Fibroblast of villous mesenchyme (primary cell): ENCODE data around the gene KDM4C. TPM values are rescaled to one million over a fixed set of nuclear protein-coding genes. Genes with fewer than 3 reads are reported as not detected.

Source experiments
- DNase-seq: peaks from one replicate; pipeline ENCODE4 v3.0.0-alpha.2; 2010; ENCODE audit warnings: low read depth
- H3K4me3 ChIP-seq: 2 replicates; pipeline ENCODE4 v1.5.1; 2011; ENCODE audit warnings: low read depth, mild to moderate bottlenecking, low read length
- total RNA-seq: library from RNA; depleted of rRNA; stranded (reverse); fragments of >200 nt; gene quantifications from 2 replicates; pipeline ENCODE4 v1.2.3, GENCODE V29; 2012
- TF ChIP-seq, protein P1 (sequence below): IDR thresholded peaks from 2 replicates; pipeline ENCODE4 v1.5.1; 2012; ENCODE audit warnings: low read depth, mild to moderate bottlenecking, low read length; ENCODE audit not compliant: insufficient read depth

The KDM4C gene
- total RNA-seq, 1 donor: 31.1 TPM

DNA sequence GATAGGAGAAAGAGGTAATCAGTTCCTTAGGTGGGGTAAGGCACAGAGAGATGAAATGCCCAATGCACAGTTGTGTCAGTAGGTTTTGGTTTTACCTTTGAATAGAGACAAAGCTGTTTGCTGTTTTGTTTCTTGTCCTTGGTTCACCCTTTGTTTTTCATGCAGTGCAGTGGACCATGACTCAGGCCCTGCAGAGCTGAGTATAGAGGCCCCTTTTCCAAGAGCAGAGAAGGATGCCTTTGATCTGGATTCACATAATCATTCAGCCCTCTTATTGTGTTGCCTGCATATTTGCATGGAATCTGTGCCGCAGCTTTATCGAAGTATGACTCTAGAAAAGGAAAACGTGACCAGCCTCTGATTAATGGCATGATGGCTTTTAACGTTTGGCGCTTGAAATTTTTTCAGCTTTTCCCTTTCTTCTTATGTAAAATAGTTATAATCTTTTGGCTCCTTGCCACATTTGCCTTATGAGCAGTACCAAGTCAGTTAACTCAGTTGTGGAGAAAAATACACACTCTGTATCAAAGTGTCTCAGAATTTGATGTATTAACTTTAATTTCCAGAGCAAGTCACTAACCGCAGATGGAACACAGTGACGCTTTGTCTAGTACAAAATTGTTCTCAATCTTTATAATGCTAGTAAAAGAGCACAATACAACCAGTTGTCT, 197.6 kb downstream of the KDM4C start:
- TF ChIP-seq, protein P1, sequence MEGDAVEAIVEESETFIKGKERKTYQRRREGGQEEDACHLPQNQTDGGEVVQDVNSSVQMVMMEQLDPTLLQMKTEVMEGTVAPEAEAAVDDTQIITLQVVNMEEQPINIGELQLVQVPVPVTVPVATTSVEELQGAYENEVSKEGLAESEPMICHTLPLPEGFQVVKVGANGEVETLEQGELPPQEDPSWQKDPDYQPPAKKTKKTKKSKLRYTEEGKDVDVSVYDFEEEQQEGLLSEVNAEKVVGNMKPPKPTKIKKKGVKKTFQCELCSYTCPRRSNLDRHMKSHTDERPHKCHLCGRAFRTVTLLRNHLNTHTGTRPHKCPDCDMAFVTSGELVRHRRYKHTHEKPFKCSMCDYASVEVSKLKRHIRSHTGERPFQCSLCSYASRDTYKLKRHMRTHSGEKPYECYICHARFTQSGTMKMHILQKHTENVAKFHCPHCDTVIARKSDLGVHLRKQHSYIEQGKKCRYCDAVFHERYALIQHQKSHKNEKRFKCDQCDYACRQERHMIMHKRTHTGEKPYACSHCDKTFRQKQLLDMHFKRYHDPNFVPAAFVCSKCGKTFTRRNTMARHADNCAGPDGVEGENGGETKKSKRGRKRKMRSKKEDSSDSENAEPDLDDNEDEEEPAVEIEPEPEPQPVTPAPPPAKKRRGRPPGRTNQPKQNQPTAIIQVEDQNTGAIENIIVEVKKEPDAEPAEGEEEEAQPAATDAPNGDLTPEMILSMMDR: no peak
- H3K4me3 ChIP-seq: no peak overlapping the region
- peak; percentile 44 for DNase-seq

DNA sequence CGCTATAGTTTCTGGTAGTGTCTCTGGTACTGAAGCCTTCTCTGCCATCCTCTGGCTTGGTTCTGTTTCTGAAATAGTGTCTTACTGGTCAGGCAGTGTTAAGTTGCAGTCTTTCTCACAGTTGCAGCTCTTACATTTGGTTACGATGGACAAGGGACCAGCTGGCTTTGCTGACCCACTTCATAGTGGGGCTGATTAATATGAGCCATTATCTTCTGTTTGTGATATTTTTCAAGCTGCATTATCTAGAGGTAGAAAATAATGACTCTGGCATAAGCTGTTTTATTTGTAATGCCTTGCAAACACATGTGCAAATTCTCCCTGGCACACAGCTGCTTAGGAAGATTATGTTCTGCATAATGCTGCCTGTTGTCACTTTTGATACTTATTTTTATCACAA, 199.1 kb downstream of the KDM4C start:
- TF ChIP-seq, protein P1: no peak
- no peak for DNase-seq
- no peak overlapping the region for H3K4me3 ChIP-seq

DNA sequence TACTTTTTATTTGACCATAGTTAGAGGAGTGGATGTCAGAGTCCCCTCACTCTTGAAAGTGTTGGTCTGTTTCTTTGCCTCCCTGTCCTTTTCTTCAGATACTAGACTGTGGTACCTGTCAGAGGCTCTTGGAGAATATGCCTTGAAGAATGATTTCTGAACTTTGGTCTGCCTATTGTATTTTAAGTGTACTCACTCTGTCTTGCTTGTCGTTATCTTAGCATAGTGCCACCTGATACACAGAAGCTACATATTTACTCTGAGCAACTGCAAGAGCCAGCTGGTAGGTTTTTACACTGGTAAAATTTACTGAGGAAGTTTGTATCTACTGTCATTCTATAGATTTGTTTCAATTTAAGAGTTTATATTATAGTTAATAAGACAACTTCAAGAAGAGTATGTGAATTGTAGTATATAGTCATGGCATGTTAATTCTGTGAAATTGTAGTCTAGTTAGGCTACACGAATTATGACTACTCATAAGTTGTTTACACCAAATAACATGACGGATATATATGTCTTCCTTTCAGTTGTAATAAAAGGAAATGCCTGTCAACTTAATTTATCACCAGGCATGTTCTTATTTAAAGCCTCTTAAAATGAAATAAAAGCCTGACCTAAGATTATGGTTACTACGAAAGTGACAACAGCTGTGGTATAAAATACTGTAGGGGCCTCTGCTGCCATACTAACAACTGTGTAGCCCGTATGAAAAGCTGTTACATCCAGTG, 201.7 kb downstream of the KDM4C start:
- TF ChIP-seq, protein P1: no peak
- DNase-seq: peak; percentile 44
- H3K4me3 ChIP-seq: no peak overlapping the region

DNA sequence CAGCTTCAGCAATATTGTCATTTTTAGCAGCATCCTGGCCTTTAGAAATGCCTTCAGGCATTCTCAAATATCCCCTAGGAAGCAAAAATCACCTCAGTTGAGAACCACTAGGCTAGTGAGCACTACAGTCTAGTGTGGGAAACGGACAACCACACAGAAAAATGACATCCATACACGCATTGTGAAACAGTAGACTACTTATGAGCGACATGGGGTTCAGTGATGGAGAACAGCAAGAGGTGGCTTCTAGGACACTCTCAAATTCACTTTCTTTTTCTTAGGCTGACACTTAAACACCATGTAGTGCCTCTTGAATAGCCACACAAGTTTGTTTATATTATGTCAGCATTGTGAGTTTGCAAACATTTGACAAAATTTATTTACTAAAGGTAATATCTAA, 203.0 kb downstream of the KDM4C start:
- DNase-seq: no peak
- TF ChIP-seq, protein P1: no peak
- no peak overlapping the region for H3K4me3 ChIP-seq

DNA sequence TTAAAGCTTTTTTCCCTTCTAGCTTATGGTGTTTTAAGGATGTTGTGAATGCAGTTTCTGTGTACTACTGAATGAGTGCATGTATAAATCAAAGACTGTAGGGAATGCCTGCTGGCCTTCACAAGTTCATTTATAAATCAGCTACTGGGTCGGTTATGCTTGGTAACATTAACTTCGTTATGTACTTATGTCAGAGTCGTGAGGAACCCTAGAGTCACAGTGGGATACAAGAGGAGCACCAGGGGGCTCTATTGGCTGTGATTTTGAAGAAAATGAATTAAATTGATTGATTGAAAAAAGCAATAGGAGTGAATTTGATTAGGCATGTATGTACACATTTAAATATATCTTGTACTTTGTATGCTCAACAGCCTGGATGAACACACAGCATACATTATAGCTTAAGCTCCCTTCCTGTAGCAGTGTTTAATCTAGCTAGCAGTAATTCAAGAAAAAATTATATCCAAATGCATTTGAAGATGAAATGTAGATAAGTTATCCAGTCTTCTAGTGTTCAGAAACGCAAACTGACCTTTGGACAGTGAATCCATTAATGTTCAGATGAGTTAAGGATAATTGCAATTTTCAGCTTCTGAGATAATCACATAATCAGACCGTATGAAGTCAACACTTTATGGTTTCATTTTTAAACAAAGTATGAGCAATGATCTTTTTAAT, 204.2 kb downstream of the KDM4C start:
- no peak for DNase-seq
- H3K4me3 ChIP-seq: no peak overlapping the region
- TF ChIP-seq, protein P1: no peak

DNA sequence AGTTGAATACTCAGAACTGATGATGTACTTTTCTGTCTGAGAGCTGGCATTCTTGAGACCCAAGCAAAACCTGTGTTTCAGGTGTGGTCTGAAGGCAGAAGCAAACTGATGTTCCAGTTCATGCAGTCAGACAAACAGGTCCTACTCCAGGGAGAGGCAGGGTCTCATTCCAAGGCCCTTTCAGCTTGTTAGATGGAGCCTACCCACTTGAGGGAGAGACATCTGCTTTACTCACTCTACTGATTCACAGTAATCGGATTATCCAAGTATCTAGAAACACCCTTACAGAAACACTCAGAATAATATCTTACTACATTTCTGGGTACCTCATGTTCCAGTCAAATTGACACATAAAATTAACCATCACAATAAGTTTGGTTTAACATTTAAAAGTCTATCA, 207.8 kb downstream of the KDM4C start:
- TF ChIP-seq, protein P1: no peak
- no peak overlapping the region for H3K4me3 ChIP-seq
- no peak for DNase-seq
